Measurements from ENCODE around the gene AURKB. TPM values are rescaled to one million over a fixed set of nuclear protein-coding genes. Genes with fewer than 3 reads are reported as not detected.

Gene AURKB
- total and polyA plus RNA-seq, 10 of the 15 experiments (the other 5 are each of a cell fraction or from before 2014, with no cell fraction given) = 52.7 to 209 (median 128) TPM

DNA sequence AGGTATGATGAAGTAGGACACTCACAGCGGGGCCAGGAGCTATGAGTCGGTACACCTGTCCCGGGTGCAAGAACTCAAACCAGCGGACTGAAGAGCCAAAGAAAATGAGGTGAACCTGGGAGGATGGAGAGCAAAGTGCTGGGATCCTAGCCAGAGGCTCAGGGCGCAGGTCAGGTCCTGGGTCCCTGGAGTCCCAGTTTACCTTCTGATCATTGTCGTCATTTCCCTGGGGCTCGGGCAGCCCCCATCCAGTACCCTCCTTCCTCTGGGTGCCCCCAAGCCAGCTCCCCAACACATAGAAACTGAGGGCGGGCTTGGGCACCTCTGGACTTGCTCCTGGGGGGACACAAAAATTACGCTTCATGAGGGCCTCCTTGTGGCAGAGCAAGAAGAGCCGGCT lies 21.3 kb upstream of the AURKB start (continued):
- TF ChIP-seq HDAC2 (IDR thresholded peaks at IDR 0.05) (no peak), BCL11A (IDR thresholded peaks at IDR 0.05; ENCODE audit: low read depth, low read length) (no peak), YBX1 (IDR thresholded peaks at IDR 0.05) (no peak), CREB1 (IDR thresholded peaks at IDR 0.05; ENCODE audit: low read depth) (no peak), BMI1 (IDR thresholded peaks at IDR 0.05; ENCODE audit: borderline replicate concordance) (no peak), GATAD2B (conservative IDR thresholded peaks at IDR 0.05; ENCODE audit: low read depth) (no peak), MEF2A (IDR thresholded peaks at IDR 0.05; ENCODE audit: insufficient read depth, low read depth, low read length) (no peak), SMC3 (IDR thresholded peaks at IDR 0.05; ENCODE audit: borderline replicate concordance, low read length) (no peak)
- TF ChIP-seq, protein P1, sequence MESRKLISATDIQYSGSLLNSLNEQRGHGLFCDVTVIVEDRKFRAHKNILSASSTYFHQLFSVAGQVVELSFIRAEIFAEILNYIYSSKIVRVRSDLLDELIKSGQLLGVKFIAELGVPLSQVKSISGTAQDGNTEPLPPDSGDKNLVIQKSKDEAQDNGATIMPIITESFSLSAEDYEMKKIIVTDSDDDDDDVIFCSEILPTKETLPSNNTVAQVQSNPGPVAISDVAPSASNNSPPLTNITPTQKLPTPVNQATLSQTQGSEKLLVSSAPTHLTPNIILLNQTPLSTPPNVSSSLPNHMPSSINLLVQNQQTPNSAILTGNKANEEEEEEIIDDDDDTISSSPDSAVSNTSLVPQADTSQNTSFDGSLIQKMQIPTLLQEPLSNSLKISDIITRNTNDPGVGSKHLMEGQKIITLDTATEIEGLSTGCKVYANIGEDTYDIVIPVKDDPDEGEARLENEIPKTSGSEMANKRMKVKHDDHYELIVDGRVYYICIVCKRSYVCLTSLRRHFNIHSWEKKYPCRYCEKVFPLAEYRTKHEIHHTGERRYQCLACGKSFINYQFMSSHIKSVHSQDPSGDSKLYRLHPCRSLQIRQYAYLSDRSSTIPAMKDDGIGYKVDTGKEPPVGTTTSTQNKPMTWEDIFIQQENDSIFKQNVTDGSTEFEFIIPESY (IDR thresholded peaks at IDR 0.05) = no peak
- TF ChIP-seq, protein P2, sequence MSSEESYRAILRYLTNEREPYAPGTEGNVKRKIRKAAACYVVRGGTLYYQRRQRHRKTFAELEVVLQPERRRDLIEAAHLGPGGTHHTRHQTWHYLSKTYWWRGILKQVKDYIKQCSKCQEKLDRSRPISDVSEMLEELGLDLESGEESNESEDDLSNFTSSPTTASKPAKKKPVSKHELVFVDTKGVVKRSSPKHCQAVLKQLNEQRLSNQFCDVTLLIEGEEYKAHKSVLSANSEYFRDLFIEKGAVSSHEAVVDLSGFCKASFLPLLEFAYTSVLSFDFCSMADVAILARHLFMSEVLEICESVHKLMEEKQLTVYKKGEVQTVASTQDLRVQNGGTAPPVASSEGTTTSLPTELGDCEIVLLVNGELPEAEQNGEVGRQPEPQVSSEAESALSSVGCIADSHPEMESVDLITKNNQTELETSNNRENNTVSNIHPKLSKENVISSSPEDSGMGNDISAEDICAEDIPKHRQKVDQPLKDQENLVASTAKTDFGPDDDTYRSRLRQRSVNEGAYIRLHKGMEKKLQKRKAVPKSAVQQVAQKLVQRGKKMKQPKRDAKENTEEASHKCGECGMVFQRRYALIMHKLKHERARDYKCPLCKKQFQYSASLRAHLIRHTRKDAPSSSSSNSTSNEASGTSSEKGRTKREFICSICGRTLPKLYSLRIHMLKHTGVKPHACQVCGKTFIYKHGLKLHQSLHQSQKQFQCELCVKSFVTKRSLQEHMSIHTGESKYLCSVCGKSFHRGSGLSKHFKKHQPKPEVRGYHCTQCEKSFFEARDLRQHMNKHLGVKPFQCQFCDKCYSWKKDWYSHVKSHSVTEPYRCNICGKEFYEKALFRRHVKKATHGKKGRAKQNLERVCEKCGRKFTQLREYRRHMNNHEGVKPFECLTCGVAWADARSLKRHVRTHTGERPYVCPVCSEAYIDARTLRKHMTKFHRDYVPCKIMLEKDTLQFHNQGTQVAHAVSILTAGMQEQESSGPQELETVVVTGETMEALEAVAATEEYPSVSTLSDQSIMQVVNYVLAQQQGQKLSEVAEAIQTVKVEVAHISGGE (CRISPR knock-in tag; IDR thresholded peaks at IDR 0.05) = no peak

Measured in GM12878 (cell line).